Gastrocnemius medialis (tissue), 4 donors: ENCODE results near the gene KRT7. TPM values are rescaled to one million over a fixed set of nuclear protein-coding genes. Genes with fewer than 3 reads are reported as not detected.
A peak's percentile ranks its signal among the peaks of the same experiment; 100 is the strongest.
"Not testable (repeated sequence)": the region's sequence is repeated elsewhere in the genome, so short reads cannot be mapped to it uniquely, and the experiment has no call there.

Experiments used
- ATAC-seq, 2 donors: fragments of 150-250 bp; one replicate each; pipeline ENCODE4 v1.9.1; 2016
- DNase-seq, 2 donors: peaks; one replicate each; pipeline ENCODE4 v3.0.0-alpha.2; 2019
- H3K27ac ChIP-seq, 4 donors: fragments of 200-600 bp; sonication (generic); 1 replicate in 1 of 4; 2 replicates in 3 of 4; pipeline ENCODE4 v1.5.1; 2016 to 2018; ENCODE audit warnings: mild to moderate bottlenecking in 2 of 4, moderate library complexity in 1 of 4
- H3K27me3 ChIP-seq, 3 donors: fragments of 200-600 bp; sonication (generic) in 2 of 3; 1 replicate in 1 of 3; 2 replicates in 2 of 3; pipeline versions ENCODE4 v1.5.1 to v1.6.0; 2016 to 2019; ENCODE audit warnings: mild to moderate bottlenecking in 1 of 3, moderate library complexity in 1 of 3
- H3K36me3 ChIP-seq, 2 donors: fragments of 200-600 bp; sonication (generic) in 1 of 2; one replicate each; pipeline ENCODE4 v1.5.1; 2017 to 2018
- H3K4me1 ChIP-seq, 2 donors: fragments of 200-600 bp; sonication (generic) in 1 of 2; one replicate each; pipeline ENCODE4 v1.5.1; 2016 to 2017; ENCODE audit warnings: mild to moderate bottlenecking in 2 of 2
- H3K4me3 ChIP-seq, 4 donors: fragments of 200-600 bp; sonication (generic) in 3 of 4; 1 replicate in 1 of 4; 2 replicates in 3 of 4; pipeline ENCODE4 v1.5.1; 2016 to 2019; ENCODE audit warnings: mild to moderate bottlenecking in 2 of 4
- H3K9me3 ChIP-seq, 3 donors: fragments of 200-600 bp; sonication (generic) in 2 of 3; 1 replicate in 1 of 3; 2 replicates in 2 of 3; pipeline ENCODE4 v1.5.1; 2016 to 2019
- POLR2A ChIP-seq, 2 donors: fragments of 450-650 bp; IDR thresholded peaks; one replicate each; pipeline ENCODE4 v1.6.1; 2017; ENCODE audit warnings: antibody characterized with exemption in 2 of 2, mild to moderate bottlenecking in 2 of 2, moderate library complexity in 2 of 2
- in situ Hi-C, 4 donors: fragments of 200-750 bp; cut with MboI; loops; one replicate each; pipeline versions ENCODE4 v1.15.0 to v1.8.0; 2017; ENCODE audit warnings: low sequenced_read_pairs in 4 of 4
- intact Hi-C: fragments of 100-400 bp; cut with DNase I; formaldehyde crosslinking; loops from one replicate; pipeline ENCODE4 v1.15.1; 2023; ENCODE audit warnings: low total_unique reads
- total RNA-seq, 4 donors: library from RNA; depleted of rRNA; stranded (reverse); fragments of >200 nt; gene quantifications; one replicate each; pipeline versions ENCODE4 v1.1.0 to v1.2.3, GENCODE V29; 2016
- TF ChIP-seq, protein P1 (sequence below), 5 experiments: fragments of 450-650 bp in 3 of 5; fragments of 200-600 bp in 2 of 5; sonication (generic) in 2 of 5; IDR thresholded peaks in 4 of 5; conservative IDR thresholded peaks in 1 of 5; 1 replicate in 4 of 5; 2 replicates in 1 of 5; pipeline ENCODE4 v1.5.1; 2016 to 2019; ENCODE audit warnings: antibody characterized with exemption in 5 of 5, mild to moderate bottlenecking in 3 of 5, moderate library complexity in 3 of 5

The KRT7 gene
- total RNA-seq, 4 donors from 2014 or later = 0.39 to 4.4 (median 1.2) TPM

DNA sequence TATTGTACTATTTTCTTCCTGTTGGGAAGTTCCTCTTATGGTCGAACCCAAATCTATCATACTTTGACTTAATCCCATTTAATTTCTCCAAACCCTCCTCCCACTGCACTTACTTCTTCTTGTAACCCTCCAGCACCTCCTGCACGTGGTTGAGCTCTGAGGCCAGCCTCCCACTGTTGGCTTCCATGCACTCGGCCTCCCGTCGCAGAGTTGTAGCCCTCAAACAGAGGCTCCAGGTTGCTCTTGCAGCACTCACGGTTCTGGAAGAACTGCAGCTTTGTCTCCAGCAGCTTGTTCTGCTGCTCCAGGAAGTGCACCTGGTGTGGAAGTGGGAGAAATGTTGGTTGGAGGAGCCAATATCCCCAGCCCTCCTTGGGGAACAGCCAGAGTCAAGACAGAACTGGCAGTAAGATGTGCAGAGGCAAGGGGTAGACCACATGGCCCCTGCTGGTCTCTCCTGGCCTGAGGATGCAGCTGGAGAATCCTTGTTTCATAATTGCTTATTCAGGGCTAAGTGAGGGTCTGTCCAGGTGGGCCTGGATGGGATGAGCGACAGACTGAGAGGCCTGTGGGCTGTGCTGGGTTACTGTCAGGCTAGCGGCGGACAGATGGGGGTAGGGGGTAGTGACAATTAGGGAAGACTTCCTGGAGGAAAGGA, 23.0 kb downstream of the KRT7 start:
- in situ Hi-C loops = no loop called here

DNA sequence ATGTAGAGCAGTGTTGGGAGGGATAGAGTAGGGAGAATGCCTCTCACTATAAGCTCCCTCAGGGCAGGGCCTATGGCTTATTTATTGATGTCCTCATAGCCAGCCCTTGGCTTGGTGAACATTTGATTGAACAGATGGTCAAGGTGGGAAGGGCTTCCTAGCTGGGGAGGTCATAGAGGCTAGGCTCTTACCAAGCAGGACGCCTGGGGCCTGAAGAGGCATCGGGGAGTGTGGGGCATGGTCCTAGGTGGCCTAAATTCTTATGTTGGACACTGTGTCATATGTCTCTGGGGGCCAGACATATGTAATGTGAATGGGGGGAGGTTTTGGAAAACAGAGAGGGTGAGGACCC, 23.5 kb downstream of the KRT7 start:
- H3K9me3 ChIP-seq = no peaks in the 10 kb centered on the region
- H3K4me1 ChIP-seq = peaks cover 0 to 3% of the 10 kb centered on the region in 2 donors
- H3K27me3 ChIP-seq = peaks cover 25 to 31% (median 30%) of the 10 kb centered on the region in 3 donors
- no peak for ATAC-seq
- no peak overlapping the region for H3K27ac ChIP-seq
- intact Hi-C loops = no loop called here
- H3K36me3 ChIP-seq = no peaks in the 10 kb centered on the region
- no peak for DNase-seq
- no peak for TF ChIP-seq POLR2A (IDR thresholded peaks at IDR 0.05)
- TF ChIP-seq, protein P1, sequence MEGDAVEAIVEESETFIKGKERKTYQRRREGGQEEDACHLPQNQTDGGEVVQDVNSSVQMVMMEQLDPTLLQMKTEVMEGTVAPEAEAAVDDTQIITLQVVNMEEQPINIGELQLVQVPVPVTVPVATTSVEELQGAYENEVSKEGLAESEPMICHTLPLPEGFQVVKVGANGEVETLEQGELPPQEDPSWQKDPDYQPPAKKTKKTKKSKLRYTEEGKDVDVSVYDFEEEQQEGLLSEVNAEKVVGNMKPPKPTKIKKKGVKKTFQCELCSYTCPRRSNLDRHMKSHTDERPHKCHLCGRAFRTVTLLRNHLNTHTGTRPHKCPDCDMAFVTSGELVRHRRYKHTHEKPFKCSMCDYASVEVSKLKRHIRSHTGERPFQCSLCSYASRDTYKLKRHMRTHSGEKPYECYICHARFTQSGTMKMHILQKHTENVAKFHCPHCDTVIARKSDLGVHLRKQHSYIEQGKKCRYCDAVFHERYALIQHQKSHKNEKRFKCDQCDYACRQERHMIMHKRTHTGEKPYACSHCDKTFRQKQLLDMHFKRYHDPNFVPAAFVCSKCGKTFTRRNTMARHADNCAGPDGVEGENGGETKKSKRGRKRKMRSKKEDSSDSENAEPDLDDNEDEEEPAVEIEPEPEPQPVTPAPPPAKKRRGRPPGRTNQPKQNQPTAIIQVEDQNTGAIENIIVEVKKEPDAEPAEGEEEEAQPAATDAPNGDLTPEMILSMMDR (IDR thresholded peaks at IDR 0.05 in 4 of 5, conservative IDR thresholded peaks at IDR 0.05 in 1 of 5) = no peak
- in situ Hi-C loops = no loop called here
- H3K4me3 ChIP-seq = no peak overlapping the region

More for the DNA sequence above, 23.0 kb downstream of the KRT7 start:
- intact Hi-C loops = no loop called here
- Histone ChIP-seq H3K27me3 (peaks cover 25 to 31% (median 30%) of the 10 kb centered on the region in 3 donors), H3K9me3 (no peaks in the 10 kb centered on the region), H3K36me3 (no peaks in the 10 kb centered on the region), H3K4me3 (no peak overlapping the region), H3K4me1 (peaks cover 0 to 3% of the 10 kb centered on the region in 2 donors), H3K27ac (no peak overlapping the region)
- TF ChIP-seq POLR2A (IDR thresholded peaks at IDR 0.05) = no peak
- TF ChIP-seq, protein P1 (IDR thresholded peaks at IDR 0.05 in 4 of 5, conservative IDR thresholded peaks at IDR 0.05 in 1 of 5) = no peak
- DNase-seq = no peak
- ATAC-seq = no peak

DNA sequence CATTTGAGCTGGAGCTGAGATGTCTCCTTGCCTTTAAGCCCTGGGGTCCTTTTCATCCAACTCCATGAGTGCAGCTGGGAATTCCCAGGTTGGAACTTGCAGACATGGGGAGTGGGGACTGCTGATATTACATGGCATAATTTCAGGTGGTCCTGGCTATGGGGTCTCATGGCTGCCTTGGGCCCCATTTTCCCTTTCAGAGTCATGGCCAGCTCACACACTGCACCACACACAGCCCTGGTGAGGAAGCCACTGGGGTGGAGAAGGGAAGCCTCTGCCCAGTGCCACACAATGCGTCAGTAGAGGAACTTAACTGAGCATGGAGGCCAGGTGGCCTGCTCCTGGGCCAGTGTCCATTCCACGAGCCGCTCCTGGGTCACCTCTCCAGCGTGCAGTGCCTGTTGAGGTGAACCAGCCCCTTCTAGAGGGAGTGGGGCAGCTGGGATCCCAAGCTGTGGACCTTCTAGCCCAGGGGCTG, 24.1 kb downstream of the KRT7 start:
- TF ChIP-seq, protein P1 (IDR thresholded peaks at IDR 0.05 in 4 of 5, conservative IDR thresholded peaks at IDR 0.05 in 1 of 5) = no peak
- no peak for TF ChIP-seq POLR2A (IDR thresholded peaks at IDR 0.05)
- no peaks in the 10 kb centered on the region for H3K36me3 ChIP-seq
- H3K27me3 ChIP-seq = peaks cover 25 to 31% (median 30%) of the 10 kb centered on the region in 3 donors
- intact Hi-C loops = no loop called here
- no peak overlapping the region for H3K27ac ChIP-seq
- peaks cover 0 to 3% of the 10 kb centered on the region in 2 donors for H3K4me1 ChIP-seq
- no peak for ATAC-seq
- no peak for DNase-seq
- no peaks in the 10 kb centered on the region for H3K9me3 ChIP-seq
- no peak overlapping the region for H3K4me3 ChIP-seq
- in situ Hi-C loops = no loop called here

DNA sequence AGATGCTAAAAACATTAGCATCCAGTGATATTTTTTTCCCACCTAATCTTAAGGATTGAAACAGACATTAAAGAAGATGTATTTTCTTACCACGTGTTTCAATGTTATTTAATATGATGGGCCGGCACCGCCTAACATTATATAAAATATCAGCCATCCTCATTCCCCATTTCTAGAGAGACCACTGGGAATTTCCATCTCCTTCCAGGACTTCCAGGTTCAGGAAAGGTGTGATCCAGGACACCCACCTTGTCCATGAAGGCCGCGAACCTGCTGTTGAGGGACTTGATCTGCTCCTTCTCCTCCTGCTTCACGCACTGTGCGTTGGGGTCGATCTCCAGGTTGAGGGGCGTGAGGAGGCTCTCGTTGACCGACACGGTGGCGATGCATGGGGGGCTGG, 24.9 kb downstream of the KRT7 start:
- H3K9me3 ChIP-seq, H3K27ac ChIP-seq, H3K4me1 ChIP-seq, in situ Hi-C loops, ATAC-seq, H3K4me3 ChIP-seq, intact Hi-C loops, H3K36me3 ChIP-seq, DNase-seq: not testable (repeated sequence)
- H3K27me3 ChIP-seq = peaks cover 27 to 31% (median 30%) of the 10 kb centered on the region in 3 donors

DNA sequence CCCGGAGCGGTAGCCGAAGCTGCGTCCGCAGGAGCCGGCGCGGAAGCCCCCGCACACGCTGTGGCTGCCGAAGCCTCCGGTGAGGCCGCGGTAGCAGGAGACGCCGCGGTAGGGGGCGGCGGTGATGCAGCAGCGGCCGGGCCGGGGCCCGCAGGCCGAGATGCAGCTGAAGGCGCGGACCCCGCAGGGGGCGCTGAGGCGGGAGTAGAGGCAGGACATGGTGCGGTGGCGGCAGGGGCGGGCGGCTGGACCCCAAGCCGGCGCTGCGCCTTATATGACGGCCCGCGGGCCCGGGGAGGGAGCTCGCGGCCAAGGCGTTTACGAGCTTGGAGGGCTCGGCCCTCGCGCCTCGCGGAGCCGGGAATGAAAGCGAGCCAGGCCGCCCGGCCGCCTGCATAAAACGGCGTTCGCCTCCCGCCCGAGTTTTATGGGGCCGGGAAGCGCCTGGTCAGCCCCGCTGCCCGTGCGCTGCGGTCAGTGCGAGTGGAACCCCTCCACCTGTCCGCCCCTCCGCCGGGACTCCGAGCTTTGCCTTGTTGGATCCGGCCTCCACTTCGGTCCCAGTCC, 25.4 kb downstream of the KRT7 start:
- H3K27ac ChIP-seq = no peak overlapping the region
- DNase-seq (no peak), ATAC-seq (no peak)
- H3K9me3 ChIP-seq = no peaks in the 10 kb centered on the region
- H3K36me3 ChIP-seq = no peaks in the 10 kb centered on the region
- in situ Hi-C loops = no loop called here
- intact Hi-C loops = no loop called here
- H3K4me3 ChIP-seq = peak overlapping the region in 3 of 4 donors; percentile 25 to 38 (median 27)
- H3K27me3 ChIP-seq = peaks cover 27 to 31% (median 30%) of the 10 kb centered on the region in 3 donors
- peaks cover 0 to 3% of the 10 kb centered on the region in 2 donors for H3K4me1 ChIP-seq
- TF ChIP-seq, protein P1 (IDR thresholded peaks at IDR 0.05 in 4 of 5, conservative IDR thresholded peaks at IDR 0.05 in 1 of 5) = no peak
- no peak for TF ChIP-seq POLR2A (IDR thresholded peaks at IDR 0.05)
